ENCODE data around the gene HSPA12A.

GRCh38 chr10:116784651-116785050 is 42.3 kb upstream of the HSPA12A start:
- TF ChIP-seq CTCF (IDR thresholded peaks at IDR 0.05) = no peak
- no peak for TF ChIP-seq EP300 (IDR thresholded peaks at IDR 0.05)
- TF ChIP-seq POLR2AphosphoS5 (IDR thresholded peaks at IDR 0.05) = no peak

Data from sigmoid colon (tissue), 4 donors.